Measurements from ENCODE around the gene IRF2BP2.

DNA sequence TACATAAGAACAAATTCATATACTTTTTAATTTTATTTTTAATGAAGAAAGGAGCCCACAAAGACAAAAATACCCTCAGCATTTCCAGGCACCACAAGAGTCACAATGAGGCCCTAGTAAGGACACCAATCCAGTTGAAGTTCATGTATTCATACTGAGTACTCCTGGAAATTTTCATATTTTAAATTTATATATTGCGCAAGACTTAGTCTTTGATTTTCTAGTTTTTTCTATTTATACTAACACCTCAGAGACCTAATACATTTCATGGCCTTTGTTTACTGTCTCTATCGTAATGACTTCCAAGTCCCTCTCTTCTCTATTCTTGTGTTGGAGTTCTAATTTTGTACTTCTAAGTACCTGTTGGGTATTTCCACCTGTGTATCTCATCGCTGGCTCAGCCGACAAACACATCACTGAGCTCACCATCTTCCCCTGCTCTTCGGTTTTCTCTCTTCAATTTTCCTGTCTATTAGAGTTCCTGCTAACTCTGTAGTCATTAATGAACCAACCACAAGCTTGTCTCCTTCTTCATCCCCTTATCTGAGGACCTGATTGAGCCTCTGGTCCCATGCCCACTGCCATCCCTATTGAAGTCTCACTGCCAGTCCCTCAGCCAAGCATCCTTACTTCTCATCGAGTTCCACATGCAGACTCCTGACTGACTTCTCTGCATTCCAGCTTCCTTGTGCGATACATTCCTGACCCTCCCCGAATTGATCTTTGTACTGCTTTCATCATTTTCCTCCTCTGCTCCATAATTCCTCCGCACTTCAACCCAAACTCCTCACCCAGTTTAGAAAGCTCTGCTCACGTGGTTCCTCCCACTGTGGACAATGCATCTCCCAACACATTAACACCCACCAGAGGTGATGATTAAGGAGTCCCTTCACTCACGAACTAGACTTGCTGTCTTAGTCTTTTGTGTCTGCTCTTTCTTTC, 17.3 kb upstream of the IRF2BP2 start:
- TF ChIP-seq, protein P1, sequence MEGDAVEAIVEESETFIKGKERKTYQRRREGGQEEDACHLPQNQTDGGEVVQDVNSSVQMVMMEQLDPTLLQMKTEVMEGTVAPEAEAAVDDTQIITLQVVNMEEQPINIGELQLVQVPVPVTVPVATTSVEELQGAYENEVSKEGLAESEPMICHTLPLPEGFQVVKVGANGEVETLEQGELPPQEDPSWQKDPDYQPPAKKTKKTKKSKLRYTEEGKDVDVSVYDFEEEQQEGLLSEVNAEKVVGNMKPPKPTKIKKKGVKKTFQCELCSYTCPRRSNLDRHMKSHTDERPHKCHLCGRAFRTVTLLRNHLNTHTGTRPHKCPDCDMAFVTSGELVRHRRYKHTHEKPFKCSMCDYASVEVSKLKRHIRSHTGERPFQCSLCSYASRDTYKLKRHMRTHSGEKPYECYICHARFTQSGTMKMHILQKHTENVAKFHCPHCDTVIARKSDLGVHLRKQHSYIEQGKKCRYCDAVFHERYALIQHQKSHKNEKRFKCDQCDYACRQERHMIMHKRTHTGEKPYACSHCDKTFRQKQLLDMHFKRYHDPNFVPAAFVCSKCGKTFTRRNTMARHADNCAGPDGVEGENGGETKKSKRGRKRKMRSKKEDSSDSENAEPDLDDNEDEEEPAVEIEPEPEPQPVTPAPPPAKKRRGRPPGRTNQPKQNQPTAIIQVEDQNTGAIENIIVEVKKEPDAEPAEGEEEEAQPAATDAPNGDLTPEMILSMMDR (IDR thresholded peaks at IDR 0.05): no peak
- no peak for TF ChIP-seq POLR2A (IDR thresholded peaks at IDR 0.05)

Data from testis (tissue), 2 donors.